Endothelial cell of umbilical vein (primary cell): ENCODE data around the gene ITPR2. TPM values are rescaled to one million over a fixed set of nuclear protein-coding genes. Genes with fewer than 3 reads are reported as not detected.

Experiments used
- BruUV-seq: library from RNA; stranded (reverse); fragments of 400-500 nt; replicated peaks from 2 replicates; lab custom pipeline; 2021; lab: Mats Ljungman, UMichigan
- CTCF ChIA-PET: fragments of 300-600, 350-600 bp; sonication (Branson Sonifier 250); formaldehyde crosslinking; loops from one replicate; lab custom pipeline; 2021; ENCODE audit warnings: antibody characterized with exemption, inconsistent platforms; lab: Charles Lee
- POLR2A ChIA-PET: fragments of 300-600, 350-600 bp; sonication (Branson Sonifier 250); formaldehyde crosslinking; loops from one replicate; lab custom pipeline; 2021; ENCODE audit warnings: antibody characterized with exemption, inconsistent platforms; lab: Charles Lee
- DNase-seq: peaks from one replicate; pipeline ENCODE4 v3.0.0-alpha.2; 2011; ENCODE audit warnings: low read depth, low spot score
- FAIRE-seq: peaks from 2 replicates; lab custom pipeline; 2011; peaks lifted over from hg19 to GRCh38; lab: Jason Lieb, UNC
- H2AFZ ChIP-seq: 2 replicates; pipeline ENCODE4 v1.6.0; 2012; ENCODE audit warnings: low read depth, low read length, control low read depth, inconsistent platforms
- H3K27ac ChIP-seq: 2 replicates; pipeline ENCODE4 v1.5.1; 2011; ENCODE audit warnings: low read depth, mild to moderate bottlenecking, control low read depth, low read length, moderate library complexity; ENCODE audit not compliant: insufficient read depth
- H3K27me3 ChIP-seq, 2 experiments: 2 replicates each; pipeline versions ENCODE4 v1.6.0 to v1.6.1; 2011; ENCODE audit warnings: low read length in 2 of 2, mixed read lengths in 1 of 2; ENCODE audit not compliant: control insufficient read depth in 2 of 2, insufficient read depth in 2 of 2
- H3K36me3 ChIP-seq, 2 experiments: 2 replicates in 1 of 2; 3 replicates in 1 of 2; pipeline ENCODE4 v1.5.1; 2011; ENCODE audit warnings: low read length in 2 of 2, mild to moderate bottlenecking in 1 of 2, moderate library complexity in 1 of 2; ENCODE audit not compliant: control insufficient read depth in 2 of 2, insufficient read depth in 2 of 2; ENCODE audit errors: extremely low read depth in 1 of 2
- H3K4me1 ChIP-seq: 3 replicates; pipeline ENCODE4 v1.5.1; 2011; ENCODE audit warnings: mild to moderate bottlenecking, low read length; ENCODE audit not compliant: control insufficient read depth, insufficient read depth; ENCODE audit errors: extremely low read depth
- H3K4me2 ChIP-seq: 2 replicates; pipeline ENCODE4 v1.6.1; 2011; ENCODE audit warnings: low read length, control low read depth, mixed read lengths; ENCODE audit not compliant: insufficient read depth
- H3K4me3 ChIP-seq, 3 experiments: fragments of 200-600 bp in 1 of 3; sonication (generic), shearing (Covaris generic) in 1 of 3; replicated peaks in 1 of 3; 2 replicates each; pipeline ENCODE4 v1.5.1; 2011 to 2016; ENCODE audit warnings: control low read depth in 3 of 3, low read length in 3 of 3, mild to moderate bottlenecking in 2 of 3, inconsistent platforms in 1 of 3, low read depth in 1 of 3, moderate library complexity in 1 of 3; ENCODE audit not compliant: insufficient read depth in 1 of 3
- H3K79me2 ChIP-seq: 2 replicates; pipeline ENCODE4 v1.6.0; 2012; ENCODE audit warnings: low read length, inconsistent platforms; ENCODE audit not compliant: control insufficient read depth, insufficient read depth
- H3K9ac ChIP-seq: replicated peaks from 2 replicates; pipeline ENCODE3; 2011; ENCODE audit warnings: low read length, control low read depth; ENCODE audit not compliant: insufficient read depth; ENCODE audit errors: extremely low read depth
- H3K9me1 ChIP-seq: replicated peaks from 3 replicates; pipeline ENCODE4 v1.6.0; 2011; ENCODE audit warnings: mild to moderate bottlenecking, low read length; ENCODE audit not compliant: control insufficient read depth, insufficient read depth; ENCODE audit errors: extremely low read depth
- H3K9me3 ChIP-seq: replicated peaks from 2 replicates; pipeline ENCODE4 v1.5.1; 2012; ENCODE audit warnings: low read length, inconsistent platforms; ENCODE audit not compliant: control insufficient read depth, insufficient read depth
- H4K20me1 ChIP-seq: replicated peaks from 2 replicates; pipeline ENCODE3; 2011; ENCODE audit warnings: mild to moderate bottlenecking, low read length; ENCODE audit not compliant: control insufficient read depth, insufficient read depth; ENCODE audit errors: extremely low read depth
- EZH2 ChIP-seq: IDR thresholded peaks from 2 replicates; pipeline ENCODE4 v1.6.1; 2012; ENCODE audit warnings: borderline replicate concordance, low read depth, mild to moderate bottlenecking, moderate library complexity, low read length, inconsistent platforms; ENCODE audit not compliant: severe bottlenecking
- FOS ChIP-seq: IDR thresholded peaks from 2 replicates; pipeline ENCODE4 v1.6.1; 2011; ENCODE audit warnings: mild to moderate bottlenecking, low read length, moderate library complexity, borderline replicate concordance; ENCODE audit not compliant: insufficient read depth
- GATA2 ChIP-seq: IDR thresholded peaks from 2 replicates; pipeline ENCODE4 v1.7.0; 2011; ENCODE audit warnings: low read depth, mild to moderate bottlenecking, moderate library complexity, mixed read lengths, low read length; ENCODE audit not compliant: insufficient read length, insufficient read depth
- JUN ChIP-seq: IDR thresholded peaks from 2 replicates; pipeline ENCODE4 v1.6.1; 2011; ENCODE audit warnings: borderline replicate concordance, low read depth; ENCODE audit not compliant: insufficient read length, insufficient read depth
- MYC ChIP-seq: IDR thresholded peaks from one replicate; pipeline ENCODE4 v1.6.1; 2011; ENCODE audit warnings: mild to moderate bottlenecking, low read depth, low read length
- POLR2A ChIP-seq: IDR thresholded peaks from 2 replicates; pipeline ENCODE4 v1.6.1; 2012; ENCODE audit warnings: low read depth, mild to moderate bottlenecking, control low read depth, low read length
- POLR2AphosphoS5 ChIP-seq: IDR thresholded peaks from 2 replicates; pipeline ENCODE4 v1.6.1; 2012; ENCODE audit warnings: low read depth, mild to moderate bottlenecking, control low read depth, low read length, moderate library complexity; ENCODE audit not compliant: insufficient read depth
- dilution Hi-C: fragments of 300-500 bp; cut with MboI; formaldehyde crosslinking; loops from one replicate; pipeline ENCODE4 v1.15.0; 2019; ENCODE audit warnings: low sequenced_read_pairs; ENCODE audit not compliant: extremely low pct_ligation_motif_present
- intact Hi-C: fragments of 100-400 bp; cut with micrococcal nuclease; formaldehyde crosslinking; loops from one replicate; pipeline ENCODE4 v1.10.0; 2022
- polyA plus RNA-seq, 4 experiments: library from polyadenylated mRNA; depleted of rRNA in 3 of 4; stranded (reverse) in 3 of 4; unstranded in 1 of 4; fragments of >200 nt; gene quantifications; 2 replicates each; pipeline versions ENCODE4 v1.2.1 to v1.2.3, GENCODE V29; 2011 to 2012; ENCODE audit warnings: missing spikeins in 1 of 4
- total RNA-seq: library from RNA; stranded (reverse); gene quantifications from 2 replicates; pipeline ENCODE4 v1.2.3, GENCODE V29; 2021
- TF ChIP-seq, protein P1 (sequence below): IDR thresholded peaks from 2 replicates; pipeline ENCODE4 v1.6.1; 2011; ENCODE audit not compliant: insufficient read depth, insufficient read length
- TF ChIP-seq, protein P2 (sequence below), 2 donors: IDR thresholded peaks; 1 replicate in 1 of 2; 2 replicates in 1 of 2; pipeline ENCODE4 v1.5.1; 2011; ENCODE audit warnings: low read length in 2 of 2, mild to moderate bottlenecking in 2 of 2, moderate library complexity in 2 of 2, control low read depth in 1 of 2, inconsistent platforms in 1 of 2, low read depth in 1 of 2; ENCODE audit not compliant: insufficient read depth in 1 of 2; ENCODE audit errors: extremely low read depth in 1 of 2

ITPR2 gene
- total and polyA plus RNA-seq, 2 donors (not counting 3 experiments of a cell fraction or from before 2014, with no cell fraction given), result 16.2 to 86.8 TPM

DNA sequence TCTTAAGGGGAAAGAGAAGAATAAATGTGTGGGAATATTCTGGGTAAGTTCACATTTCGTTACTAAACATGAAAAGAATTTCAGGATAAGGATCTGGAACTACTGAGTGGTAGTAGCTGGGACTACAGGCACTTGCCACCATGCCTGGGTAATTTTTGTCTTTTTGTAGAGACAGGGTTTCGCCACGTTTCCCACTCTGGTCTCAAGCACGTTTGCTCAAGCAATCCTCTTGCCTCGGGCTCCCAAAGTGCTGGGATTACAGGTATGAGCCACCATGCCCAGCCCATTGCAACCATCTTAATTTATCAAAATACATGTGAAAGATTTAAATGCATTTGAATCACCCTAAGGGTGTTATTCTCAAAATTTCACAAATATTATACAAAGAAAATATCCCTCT is 26.4 kb downstream of the ITPR2 start:
- H2AFZ ChIP-seq, result no peak overlapping the region
- intact Hi-C loops (no loop called here), dilution Hi-C loops (no loop called here)
- no peak overlapping the region for H3K4me3 ChIP-seq
- H3K27me3 ChIP-seq, result no peaks in the 10 kb centered on the region
- no peak for DNase-seq
- H3K4me2 ChIP-seq, result no peak overlapping the region
- H3K9ac ChIP-seq, result no peak overlapping the region
- no peak for TF ChIP-seq JUN
- TF ChIP-seq GATA2, result no peak
- TF ChIP-seq MYC, result no peak
- H3K27ac ChIP-seq, result no peak overlapping the region
- peaks cover 25% of the 10 kb centered on the region for H3K79me2 ChIP-seq
- peaks cover 8% of the 10 kb centered on the region for H3K4me1 ChIP-seq
- POLR2A ChIA-PET, result no interaction called here
- peaks cover 2% of the 10 kb centered on the region for H4K20me1 ChIP-seq
- BruUV-seq, result no TSS peak
- H3K36me3 ChIP-seq, result no peaks in the 10 kb centered on the region
- no peak for FAIRE-seq
- no peaks in the 10 kb centered on the region for H3K9me3 ChIP-seq
- CTCF ChIA-PET, result no interaction called here
- H3K9me1 ChIP-seq, result no peaks in the 10 kb centered on the region

DNA sequence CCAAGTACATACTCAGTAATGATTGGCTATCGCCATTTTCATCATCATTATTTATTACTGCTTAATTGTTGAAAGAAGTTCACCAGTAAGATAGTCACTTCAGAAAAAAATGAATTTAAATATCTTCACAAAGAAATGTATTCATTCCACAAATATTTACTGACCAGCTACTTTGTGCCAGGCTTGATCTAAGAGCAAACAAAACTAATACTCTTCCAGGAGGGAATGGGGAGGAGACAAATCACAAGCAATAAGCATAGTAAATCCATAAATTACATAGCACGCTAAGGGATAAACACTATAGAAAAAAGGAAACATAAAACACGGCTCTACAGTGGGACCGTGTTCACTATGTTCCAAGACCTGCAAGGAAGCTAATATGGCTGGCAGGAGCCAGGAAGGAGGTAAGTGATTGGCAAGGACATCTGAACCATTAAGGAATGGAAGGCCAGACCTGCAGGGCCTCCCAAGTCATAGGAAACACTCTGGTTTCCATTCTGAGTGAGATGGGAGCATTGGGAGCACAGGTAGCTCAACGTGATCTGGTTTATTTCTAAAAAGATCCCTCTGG is 27.5 kb downstream of the ITPR2 start:
- H3K27ac ChIP-seq, result no peak overlapping the region
- intact Hi-C loops (no loop called here), dilution Hi-C loops (no loop called here)
- FAIRE-seq (no peak), DNase-seq (no peak)
- no TSS peak for BruUV-seq
- POLR2A ChIA-PET, result no interaction called here
- H4K20me1 ChIP-seq, result peaks cover 2% of the 10 kb centered on the region
- CTCF ChIA-PET, result interaction anchor here (1.0 kb wide), 1 partner anchor 14 kb away, joined by 5 read pairs; no protein-coding TSS in a partner anchor
- H3K36me3 ChIP-seq, result peaks cover 0 to 2% of the 10 kb centered on the region in 2 experiments
- no peak overlapping the region for H3K9ac ChIP-seq
- H3K4me3 ChIP-seq, result no peak overlapping the region
- no peaks in the 10 kb centered on the region for H3K9me1 ChIP-seq
- H3K4me2 ChIP-seq, result no peak overlapping the region
- H3K4me1 ChIP-seq, result peaks cover 8% of the 10 kb centered on the region
- TF ChIP-seq POLR2AphosphoS5 (no peak), GATA2 (no peak), FOS (no peak), MYC (no peak), POLR2A (no peak), EZH2 (no peak), JUN (no peak)
- TF ChIP-seq, protein P1, sequence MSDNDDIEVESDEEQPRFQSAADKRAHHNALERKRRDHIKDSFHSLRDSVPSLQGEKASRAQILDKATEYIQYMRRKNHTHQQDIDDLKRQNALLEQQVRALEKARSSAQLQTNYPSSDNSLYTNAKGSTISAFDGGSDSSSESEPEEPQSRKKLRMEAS, result no peak
- TF ChIP-seq, protein P2, sequence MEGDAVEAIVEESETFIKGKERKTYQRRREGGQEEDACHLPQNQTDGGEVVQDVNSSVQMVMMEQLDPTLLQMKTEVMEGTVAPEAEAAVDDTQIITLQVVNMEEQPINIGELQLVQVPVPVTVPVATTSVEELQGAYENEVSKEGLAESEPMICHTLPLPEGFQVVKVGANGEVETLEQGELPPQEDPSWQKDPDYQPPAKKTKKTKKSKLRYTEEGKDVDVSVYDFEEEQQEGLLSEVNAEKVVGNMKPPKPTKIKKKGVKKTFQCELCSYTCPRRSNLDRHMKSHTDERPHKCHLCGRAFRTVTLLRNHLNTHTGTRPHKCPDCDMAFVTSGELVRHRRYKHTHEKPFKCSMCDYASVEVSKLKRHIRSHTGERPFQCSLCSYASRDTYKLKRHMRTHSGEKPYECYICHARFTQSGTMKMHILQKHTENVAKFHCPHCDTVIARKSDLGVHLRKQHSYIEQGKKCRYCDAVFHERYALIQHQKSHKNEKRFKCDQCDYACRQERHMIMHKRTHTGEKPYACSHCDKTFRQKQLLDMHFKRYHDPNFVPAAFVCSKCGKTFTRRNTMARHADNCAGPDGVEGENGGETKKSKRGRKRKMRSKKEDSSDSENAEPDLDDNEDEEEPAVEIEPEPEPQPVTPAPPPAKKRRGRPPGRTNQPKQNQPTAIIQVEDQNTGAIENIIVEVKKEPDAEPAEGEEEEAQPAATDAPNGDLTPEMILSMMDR (IDR thresholded peaks at IDR 0.05; ENCODE audit: extremely low read depth in 1 of 2, insufficient read depth in 1 of 2, low read depth in 1 of 2, low read length in 2 of 2), result no peak
- no peaks in the 10 kb centered on the region for H3K27me3 ChIP-seq
- H3K9me3 ChIP-seq, result no peaks in the 10 kb centered on the region
- peaks cover 29% of the 10 kb centered on the region for H3K79me2 ChIP-seq
- H2AFZ ChIP-seq, result no peak overlapping the region
